BLaER1 (cell line): ENCODE results near the gene ZFP3.
"Not testable (repeated sequence)": the region's sequence is repeated elsewhere in the genome, so short reads cannot be mapped to it uniquely, and the experiment has no call there.

Source experiments
- H3K27ac ChIP-seq: shearing (Covaris generic); formaldehyde crosslinking; 2 replicates; pipeline ENCODE4 v1.8.1; 2022
- H3K27me3 ChIP-seq: shearing (Covaris generic); formaldehyde crosslinking; 2 replicates; pipeline ENCODE4 v1.8.1; 2022
- H3K36me3 ChIP-seq: shearing (Covaris generic); formaldehyde crosslinking; 2 replicates; pipeline ENCODE4 v1.8.1; 2022
- H3K4me1 ChIP-seq: shearing (Covaris generic); formaldehyde crosslinking; 2 replicates; pipeline ENCODE4 v1.8.1; 2022
- H3K4me2 ChIP-seq: shearing (Covaris generic); formaldehyde crosslinking; 2 replicates; pipeline ENCODE4 v1.8.1; 2022
- H3K4me3 ChIP-seq: shearing (Covaris generic); formaldehyde crosslinking; 2 replicates; pipeline ENCODE4 v1.8.1; 2022
- H3K9ac ChIP-seq: shearing (Covaris generic); formaldehyde crosslinking; 2 replicates; pipeline ENCODE4 v1.8.1; 2022
- H3K9me3 ChIP-seq: shearing (Covaris generic); formaldehyde crosslinking; 2 replicates; pipeline ENCODE4 v1.8.1; 2022
- H4K20me1 ChIP-seq: shearing (Covaris generic); formaldehyde crosslinking; 2 replicates; pipeline ENCODE4 v1.8.1; 2022
- Cebpa-rat ChIP-seq: shearing (Covaris generic); IDR thresholded peaks from 2 replicates; pipeline ENCODE4 v1.8.1; 2022

ZFP3 gene

GRCh38 chr17:5078106-5079028, at the start of gene ZFP3:
TSS of gene ZFP3 (plus strand) at chr17:5078467. CDS start at chr17:5091505, 13,038 bp downstream.
- Histone ChIP-seq H3K4me2 (peak within 1 kb of the TSS; percentile 92), H4K20me1 (no peaks in the 10 kb centered on the region), H3K27me3 (no peaks in the 10 kb centered on the region), H3K27ac (peak within 1 kb of the TSS; percentile 77), H3K4me3 (peak within 1 kb of the TSS; percentile 73), H3K4me1 (peaks cover 24% of the 10 kb centered on the region), H3K36me3 (peaks cover 17% of the 10 kb centered on the region), H3K9me3 (peaks cover 27% of the 10 kb centered on the region), H3K9ac (peak within 1 kb of the TSS; percentile 74)
- TF ChIP-seq Cebpa-rat = no peak

DNA sequence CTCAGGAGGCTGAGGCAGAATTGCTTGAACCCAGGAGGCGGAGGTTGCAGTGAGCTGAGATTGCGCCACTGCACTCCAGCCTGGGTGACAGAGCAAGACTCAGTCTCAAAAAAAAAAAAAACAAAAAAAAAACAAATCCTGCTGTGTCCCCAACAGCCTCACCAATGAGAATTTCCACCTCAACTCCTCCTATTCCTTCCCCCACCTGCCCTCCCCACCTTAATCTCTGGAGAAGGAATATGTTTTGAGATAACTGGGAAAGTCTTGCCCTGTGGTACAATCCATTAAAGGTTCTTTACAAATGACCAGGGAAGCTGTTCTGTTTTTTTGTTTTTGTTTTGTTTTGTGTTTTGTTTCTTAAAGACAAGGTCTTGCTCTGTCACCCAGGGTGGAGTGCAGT, 48.1 kb upstream of the ZFP3 start:
- not testable (repeated sequence) for H3K4me2 ChIP-seq, H3K4me3 ChIP-seq, H3K27me3 ChIP-seq, H3K36me3 ChIP-seq, H4K20me1 ChIP-seq, H3K9ac ChIP-seq, H3K27ac ChIP-seq, H3K9me3 ChIP-seq
- H3K4me1 ChIP-seq = peaks cover 23% of the 10 kb centered on the region

GRCh38 chr17:5031365-5032082, 46.7 kb upstream of the ZFP3 start:
- Histone ChIP-seq H3K36me3 (no peaks in the 10 kb centered on the region), H3K4me2 (peak overlapping the region; percentile 83), H3K27ac (peak overlapping the region; percentile 39; the same call in 1 of the 2 replicates), H3K27me3 (no peaks in the 10 kb centered on the region), H3K4me3 (peak overlapping the region; percentile 57), H3K9ac (peak overlapping the region; percentile 57; the same call in 1 of the 2 replicates), H3K4me1 (peaks cover 27% of the 10 kb centered on the region), H4K20me1 (no peaks in the 10 kb centered on the region), H3K9me3 (no peaks in the 10 kb centered on the region)
- no peak for TF ChIP-seq Cebpa-rat

- Histone ChIP-seq H3K4me3 (no peak overlapping the region), H3K27ac (no peak overlapping the region), H3K36me3 (no peaks in the 10 kb centered on the region), H4K20me1 (no peaks in the 10 kb centered on the region), H3K9me3 (no peaks in the 10 kb centered on the region), H3K4me1 (peaks cover 27% of the 10 kb centered on the region), H3K4me2 (no peak overlapping the region), H3K27me3 (no peaks in the 10 kb centered on the region), H3K9ac (no peak overlapping the region)
- TF ChIP-seq Cebpa-rat = no peak
Observed at GRCh38 chr17:5032865-5033264, 45.4 kb upstream of the ZFP3 start.

DNA sequence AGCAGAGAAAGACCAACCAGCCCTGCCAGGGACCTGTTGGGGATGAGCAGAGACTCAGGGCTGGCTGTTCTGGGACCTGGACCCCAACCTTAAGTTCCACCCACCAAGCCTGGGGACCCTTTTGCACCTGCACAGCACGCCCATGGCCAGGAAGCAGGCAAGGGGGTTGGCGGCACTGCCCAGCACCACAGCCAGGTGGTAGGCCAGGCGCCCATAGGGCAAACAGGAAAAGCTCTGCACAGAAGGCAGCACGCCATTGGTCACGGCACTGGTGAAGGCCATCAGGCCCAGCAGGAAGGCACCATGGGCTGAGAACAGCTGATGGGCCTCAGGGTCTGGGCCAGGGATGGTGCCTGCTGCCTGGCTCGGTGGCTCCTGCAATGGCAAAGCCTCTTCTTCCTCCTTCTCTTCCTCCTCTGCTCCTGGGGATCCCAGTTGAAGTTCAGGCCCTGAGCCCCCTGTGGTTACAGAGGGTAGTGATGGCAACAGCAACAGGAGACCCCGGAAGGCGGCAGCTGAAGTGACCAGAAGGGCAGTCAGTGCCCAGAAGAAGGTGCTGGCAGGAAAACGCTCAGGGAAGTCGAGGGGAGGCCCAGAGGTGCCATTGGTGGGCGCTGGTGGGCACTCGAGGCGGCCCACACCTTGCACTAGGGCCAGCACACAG, 44.8 kb upstream of the ZFP3 start:
- no peak overlapping the region for H3K27ac ChIP-seq
- H3K9me3 ChIP-seq = no peaks in the 10 kb centered on the region
- no peaks in the 10 kb centered on the region for H3K36me3 ChIP-seq
- no peak for TF ChIP-seq Cebpa-rat
- H3K4me2 ChIP-seq = 0 out of 2 replicates have a peak overlapping the region, but pooled peaks have one; percentile 7
- no peak overlapping the region for H3K9ac ChIP-seq
- no peak overlapping the region for H3K4me3 ChIP-seq
- H3K27me3 ChIP-seq = no peaks in the 10 kb centered on the region
- H4K20me1 ChIP-seq = no peaks in the 10 kb centered on the region
- peaks cover 27% of the 10 kb centered on the region for H3K4me1 ChIP-seq

- no peak for TF ChIP-seq Cebpa-rat
- Histone ChIP-seq H3K4me2 (no peak overlapping the region), H4K20me1 (no peaks in the 10 kb centered on the region), H3K9me3 (no peaks in the 10 kb centered on the region), H3K9ac (no peak overlapping the region), H3K36me3 (no peaks in the 10 kb centered on the region), H3K4me1 (peaks cover 27% of the 10 kb centered on the region), H3K4me3 (no peak overlapping the region), H3K27me3 (no peaks in the 10 kb centered on the region), H3K27ac (no peak overlapping the region)
Observed at GRCh38 chr17:5034063-5034462, 44.2 kb upstream of the ZFP3 start.

DNA sequence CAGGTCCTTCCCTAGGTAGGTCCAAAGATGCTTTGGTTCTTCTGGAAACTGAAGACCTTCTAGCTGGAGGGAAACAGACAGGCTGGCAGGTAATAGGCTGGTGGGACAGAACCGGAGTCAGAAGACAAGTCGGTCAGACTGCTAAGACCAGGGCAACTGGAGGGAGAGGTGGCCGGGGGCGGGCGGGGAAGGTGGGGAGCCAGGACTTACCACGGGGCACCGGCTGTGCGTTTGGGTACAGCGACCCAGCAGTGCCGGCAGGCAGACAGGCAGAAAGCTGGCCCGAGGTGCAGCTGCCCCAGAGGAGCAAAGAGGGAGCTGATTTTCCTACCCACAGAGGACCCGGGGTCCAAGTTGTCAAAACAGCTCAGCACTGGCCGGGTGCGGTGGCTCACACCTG, 43.6 kb upstream of the ZFP3 start:
- no peaks in the 10 kb centered on the region for H3K36me3 ChIP-seq
- no peak overlapping the region for H3K9ac ChIP-seq
- no peak overlapping the region for H3K4me2 ChIP-seq
- H3K27ac ChIP-seq = no peak overlapping the region
- H3K27me3 ChIP-seq = no peaks in the 10 kb centered on the region
- peaks cover 27% of the 10 kb centered on the region for H3K4me1 ChIP-seq
- H3K9me3 ChIP-seq = no peaks in the 10 kb centered on the region
- no peak overlapping the region for H3K4me3 ChIP-seq
- no peak for TF ChIP-seq Cebpa-rat
- H4K20me1 ChIP-seq = no peaks in the 10 kb centered on the region

DNA sequence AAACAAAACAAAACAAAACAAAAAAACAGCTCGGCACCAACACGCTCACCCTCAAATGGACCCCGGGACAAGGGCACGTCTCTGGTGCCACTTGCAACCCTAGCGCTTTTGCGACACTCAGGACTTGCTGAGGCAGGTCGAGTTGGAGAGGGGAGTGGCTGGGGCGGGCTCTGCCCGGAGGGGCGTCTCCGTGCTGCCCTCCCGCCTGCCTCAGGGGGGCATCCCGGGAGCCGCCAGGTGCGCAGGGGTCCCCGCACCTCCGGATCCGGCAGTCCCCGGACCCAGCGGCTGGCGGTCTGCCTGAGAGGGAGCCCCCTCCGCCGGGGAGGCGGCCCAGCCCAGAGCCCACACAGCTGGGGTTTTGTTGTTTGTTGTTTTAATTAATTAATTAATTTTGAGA, 43.0 kb upstream of the ZFP3 start, which contains the start of gene SLC52A1:
TSS of gene SLC52A1 (minus strand) at position 112 of the 400 bp plus-strand sequence. CDS start 820 bp downstream, outside the sequence.
- H3K27ac ChIP-seq = no peak within 1 kb of the TSS
- peaks cover 5% of the 10 kb centered on the region for H3K9me3 ChIP-seq
- no peak within 1 kb of the TSS for H3K4me3 ChIP-seq
- peak within 1 kb of the TSS; percentile 40 for H3K4me2 ChIP-seq
- TF ChIP-seq Cebpa-rat = no peak
- H3K9ac ChIP-seq = no peak within 1 kb of the TSS
- no peaks in the 10 kb centered on the region for H4K20me1 ChIP-seq
- H3K4me1 ChIP-seq = peaks cover 27% of the 10 kb centered on the region
- H3K27me3 ChIP-seq = no peaks in the 10 kb centered on the region
- H3K36me3 ChIP-seq = no peaks in the 10 kb centered on the region

DNA sequence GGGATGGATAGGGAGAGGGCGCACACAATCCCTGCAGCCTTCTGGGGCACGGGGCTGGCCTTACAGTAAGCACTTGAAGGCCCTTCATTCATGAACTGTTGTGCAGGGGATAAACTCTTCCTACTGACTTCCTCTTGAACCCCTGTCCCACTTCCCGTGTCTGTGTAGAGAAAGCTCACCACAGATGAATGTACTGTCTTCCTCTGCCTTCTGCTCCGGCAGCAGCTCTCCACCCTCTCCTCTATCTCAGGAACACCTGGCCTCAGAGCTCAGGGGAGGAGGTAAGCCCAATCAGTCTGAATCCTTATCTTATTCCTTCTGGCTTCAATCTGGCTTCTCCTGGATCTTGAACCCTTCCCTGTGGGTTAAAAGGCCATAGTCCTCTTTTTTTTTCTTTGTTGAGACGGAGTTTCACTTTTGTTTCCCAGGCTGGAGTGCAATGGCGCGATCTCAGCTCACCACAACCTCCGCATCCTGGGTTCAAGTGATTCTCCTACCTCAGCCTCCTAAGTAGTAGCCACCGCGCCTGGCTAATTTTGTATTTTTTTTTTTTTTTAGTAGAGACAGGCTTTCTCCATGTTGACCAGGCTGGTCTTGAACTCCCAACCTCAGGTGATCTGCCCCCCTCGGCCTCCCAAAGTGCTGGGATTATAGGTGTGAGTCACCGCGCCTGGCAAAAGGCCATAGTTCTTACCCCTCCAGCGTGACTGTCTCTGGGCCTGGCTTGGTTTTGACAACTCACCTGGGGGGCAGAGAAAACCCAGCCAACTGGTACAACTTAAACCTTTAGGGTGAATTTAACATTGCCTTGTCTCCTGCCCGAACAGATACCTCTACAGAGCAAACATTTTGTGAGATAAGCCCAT, 35.9 kb upstream of the ZFP3 start:
- Histone ChIP-seq H3K36me3 (no peaks in the 10 kb centered on the region), H3K4me3 (no peak overlapping the region), H3K27ac (no peak overlapping the region), H3K9ac (no peak overlapping the region), H3K4me2 (peak overlapping the region; percentile 3; the same call in 1 of the 2 replicates), H3K9me3 (peaks cover 22% of the 10 kb centered on the region), H3K4me1 (peaks cover 10% of the 10 kb centered on the region; the same call in 1 of the 2 replicates), H3K27me3 (no peaks in the 10 kb centered on the region), H4K20me1 (no peaks in the 10 kb centered on the region)
- no peak for TF ChIP-seq Cebpa-rat
